MM.1S (cell line): ENCODE data around the gene EPPIN.
"Not testable (repeated sequence)": the region's sequence is repeated elsewhere in the genome, so short reads cannot be mapped to it uniquely, and the experiment has no call there.

ENCODE experiments used
- CTCF ChIP-seq: fragments of 300-600 bp; sonication (generic); IDR thresholded peaks from 2 replicates; pipeline ENCODE4 v1.5.1; 2016; ENCODE audit warnings: antibody characterized with exemption, low read length, mixed read lengths
- EZH2 ChIP-seq: fragments of 300-600 bp; sonication (generic); optimal IDR thresholded peaks from 2 replicates; pipeline ENCODE3; 2017; ENCODE audit warnings: low read depth, mild to moderate bottlenecking, antibody characterized with exemption, low read length, mixed read lengths
- EZH2phosphoT487 ChIP-seq: fragments of 300-600 bp; sonication (generic); IDR thresholded peaks from 2 replicates; pipeline ENCODE4 v1.6.1; 2018; ENCODE audit warnings: antibody characterized with exemption, low read length

- TF ChIP-seq CTCF, EZH2phosphoT487, EZH2: not testable (repeated sequence)
These were observed 38.8 kb upstream of the EPPIN start for GRCh38 chr20:45585986-45586385.
